ENCODE data around the gene IFT172. TPM values are rescaled to one million over a fixed set of nuclear protein-coding genes. Genes with fewer than 3 reads are reported as not detected.
"Not testable (repeated sequence)": the region's sequence is repeated elsewhere in the genome, so short reads cannot be mapped to it uniquely, and the experiment has no call there.

The IFT172 gene
- total and polyA plus RNA-seq, 2 of the 4 experiments (the other 2 are of a cell fraction): 18.8 to 25.5 TPM

DNA sequence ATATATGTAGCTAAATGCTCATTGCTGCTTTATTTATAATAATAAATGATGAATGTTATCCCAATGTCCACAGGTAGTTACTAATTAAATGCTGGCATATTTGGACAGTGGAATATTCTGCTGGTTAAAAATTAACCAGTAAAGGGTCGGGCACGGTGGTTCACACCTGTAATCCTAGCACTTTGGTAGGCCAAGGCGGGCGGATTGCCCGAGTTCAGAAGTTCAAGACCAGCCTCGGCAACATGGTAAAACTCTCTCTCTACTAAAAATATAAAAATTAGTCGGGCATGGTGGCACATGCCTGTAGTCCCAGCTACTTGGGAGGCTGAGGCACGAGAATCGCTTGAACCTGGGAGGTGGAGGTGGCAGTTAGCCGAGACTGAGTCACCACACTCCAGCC is 64.5 kb downstream of the IFT172 start:
- POLR2A ChIA-PET (ENCODE audit: unreplicated experiment); in situ Hi-C loops (cut with MboI; ENCODE audit: low sequenced_read_pairs); H2BK20ac ChIP-seq (ENCODE audit: low read depth, low read length); H3K4me1 ChIP-seq (ENCODE audit: control insufficient read depth, insufficient read depth, low read length); H2BK5ac ChIP-seq (ENCODE audit: low read depth, low read length, poor library complexity, severe bottlenecking); H2BK120ac ChIP-seq (ENCODE audit: low read depth, low read length); H3K23ac ChIP-seq (ENCODE audit: low read depth, low read length); H3K9me3 ChIP-seq (ENCODE audit: control insufficient read depth, insufficient read depth, low read length); H2AFZ ChIP-seq (replicated peaks; ENCODE audit: low read length, poor library complexity); H4K91ac ChIP-seq (ENCODE audit: insufficient read depth, low read depth, low read length); H3K9ac ChIP-seq (ENCODE audit: low read depth, low read length); H3K4me2 ChIP-seq (ENCODE audit: low read depth, low read length); H4K5ac ChIP-seq (ENCODE audit: low read depth, low read length); H4K8ac ChIP-seq (ENCODE audit: low read depth in 2 of 2, low read length in 2 of 2); H3K4me3 ChIP-seq (ENCODE audit: insufficient read depth, low read depth, low read length); H3K14ac ChIP-seq (replicated peaks; ENCODE audit: low read depth, low read length); dilution Hi-C loops (cut with HindIII; ENCODE audit: low sequenced_read_pairs, unreplicated experiment); H3K36me3 ChIP-seq (ENCODE audit: control insufficient read depth, insufficient read depth, low read length); CTCF ChIA-PET; ATAC-seq (ENCODE audit: low read depth); H3K9me1 ChIP-seq (ENCODE audit: insufficient read depth, low read length); H3K27me3 ChIP-seq (ENCODE audit: control insufficient read depth, insufficient read depth, low read length); H3K4ac ChIP-seq (ENCODE audit: low read depth, low read length); H3K56ac ChIP-seq (ENCODE audit: extremely low read depth, insufficient read depth, low read length); intact Hi-C loops (cut with micrococcal nuclease); H2BK15ac ChIP-seq (ENCODE audit: low read depth, low read length); H3K18ac ChIP-seq (ENCODE audit: low read depth, low read length); BruUV-seq (replicated peaks); H2AK5ac ChIP-seq (ENCODE audit: low read depth, low read length); DNase-seq; H2AK9ac ChIP-seq (replicated peaks; ENCODE audit: low read depth, low read length, poor library complexity); H3K27ac ChIP-seq (ENCODE audit: insufficient read depth, low read length): not testable (repeated sequence)
- peaks cover 10% of the 10 kb centered on the region for H4K20me1 ChIP-seq (ENCODE audit: insufficient read depth, low read length)
- H3K79me1 ChIP-seq (ENCODE audit: low read depth in 1 of 2, low read length in 2 of 2): peaks cover 0 to 10% of the 10 kb centered on the region in 2 experiments; a peak in 2 of 4 replicates
- WGBS, 2 experiments (ENCODE audit: extremely low coverage in 2 of 2, insufficient read length in 1 of 2): 88% methylated on average over 4 of the region's 10 CpGs; no CpG with 5 or more reads in 1 of the 2 experiments
